Type B pancreatic cell (in vitro differentiated cells): Measurements from ENCODE around the gene GMDS. TPM values are rescaled to one million over a fixed set of nuclear protein-coding genes. Genes with fewer than 3 reads are reported as not detected.

Experiments
- DNase-seq: peaks from one replicate; pipeline ENCODE4 v3.0.0; 2021; ENCODE audit warnings: mixed read lengths; ENCODE audit not compliant: unreplicated experiment; ENCODE audit errors: extremely low spot score
- H3K27ac Mint-ChIP-seq: 2 replicates; pipeline ENCODE4 v1.8.0; 2021; ENCODE audit warnings: mild to moderate bottlenecking, mixed read lengths
- H3K27me3 Mint-ChIP-seq: 2 replicates; pipeline ENCODE4 v1.8.0; 2021; ENCODE audit warnings: mixed read lengths
- H3K36me3 Mint-ChIP-seq: 2 replicates; pipeline ENCODE4 v1.8.0; 2021; ENCODE audit warnings: mixed read lengths
- H3K4me1 Mint-ChIP-seq: one replicate; pipeline ENCODE4 v1.8.0; 2021; ENCODE audit warnings: mixed read lengths; ENCODE audit not compliant: unreplicated experiment
- H3K4me3 Mint-ChIP-seq: 2 replicates; pipeline ENCODE4 v1.8.0; 2021; ENCODE audit warnings: mild to moderate bottlenecking, mixed read lengths
- H3K9me3 Mint-ChIP-seq: 2 replicates; pipeline ENCODE4 v1.8.0; 2021; ENCODE audit warnings: mixed read lengths
- CTCF ChIP-seq: fragments of 200-600 bp; sonication (generic); conservative IDR thresholded peaks from 2 replicates; pipeline ENCODE4 v1.5.0; 2021; ENCODE audit warnings: antibody characterized with exemption, mild to moderate bottlenecking
- total RNA-seq: library from RNA; stranded (reverse); gene quantifications from 2 replicates; pipeline ENCODE4 v1.2.1, GENCODE V29; 2021; ENCODE audit warnings: low replicate concordance

GMDS gene
- total RNA-seq, 1 donor from 2014 or later, result 41.3 TPM

- no peak overlapping the region for H3K27ac Mint-ChIP-seq
Measured at GRCh38 chr6:1719922-1720321, 525.5 kb downstream of the GMDS start.

GRCh38 chr6:1716868-1717267 is 528.5 kb downstream of the GMDS start:
- no peak for DNase-seq
- no peak overlapping the region for H3K4me3 Mint-ChIP-seq
- no peaks in the 10 kb centered on the region for H3K27me3 Mint-ChIP-seq
- H3K27ac Mint-ChIP-seq, result no peak overlapping the region
- H3K4me1 Mint-ChIP-seq, result peaks cover 37% of the 10 kb centered on the region
- H3K9me3 Mint-ChIP-seq, result no peaks in the 10 kb centered on the region
- H3K36me3 Mint-ChIP-seq, result peaks cover 6% of the 10 kb centered on the region
- TF ChIP-seq CTCF, result no peak

More at GRCh38 chr6:1719922-1720321, 525.5 kb downstream of the GMDS start:
- H3K36me3 Mint-ChIP-seq, result peaks cover 7% of the 10 kb centered on the region
- DNase-seq, result no peak
- peaks cover 51% of the 10 kb centered on the region for H3K4me1 Mint-ChIP-seq
- TF ChIP-seq CTCF, result no peak
- no peaks in the 10 kb centered on the region for H3K27me3 Mint-ChIP-seq
- H3K4me3 Mint-ChIP-seq, result no peak overlapping the region
- H3K9me3 Mint-ChIP-seq, result no peaks in the 10 kb centered on the region

GRCh38 chr6:1716396-1716795 is 529.0 kb downstream of the GMDS start:
- Mint-ChIP-seq H3K4me1 (peaks cover 37% of the 10 kb centered on the region), H3K36me3 (peaks cover 9% of the 10 kb centered on the region), H3K27me3 (no peaks in the 10 kb centered on the region), H3K4me3 (no peak overlapping the region), H3K9me3 (no peaks in the 10 kb centered on the region), H3K27ac (no peak overlapping the region)
- TF ChIP-seq CTCF, result no peak
- DNase-seq, result no peak

- H3K4me1 Mint-ChIP-seq, result peaks cover 27% of the 10 kb centered on the region
- no peak overlapping the region for H3K27ac Mint-ChIP-seq
- no peak for DNase-seq
- no peak overlapping the region for H3K4me3 Mint-ChIP-seq
- H3K36me3 Mint-ChIP-seq, result peaks cover 9% of the 10 kb centered on the region
- no peaks in the 10 kb centered on the region for H3K27me3 Mint-ChIP-seq
- no peaks in the 10 kb centered on the region for H3K9me3 Mint-ChIP-seq
- TF ChIP-seq CTCF, result no peak
Measured at GRCh38 chr6:1715336-1715735, 530.1 kb downstream of the GMDS start.

- peaks cover 21% of the 10 kb centered on the region for H3K4me1 Mint-ChIP-seq
- H3K36me3 Mint-ChIP-seq, result peaks cover 9% of the 10 kb centered on the region
- no peaks in the 10 kb centered on the region for H3K9me3 Mint-ChIP-seq
- no peak for DNase-seq
- no peak overlapping the region for H3K4me3 Mint-ChIP-seq
- no peaks in the 10 kb centered on the region for H3K27me3 Mint-ChIP-seq
- H3K27ac Mint-ChIP-seq, result no peak overlapping the region
- no peak for TF ChIP-seq CTCF
Measured at GRCh38 chr6:1714654-1715053, 530.8 kb downstream of the GMDS start.

DNA sequence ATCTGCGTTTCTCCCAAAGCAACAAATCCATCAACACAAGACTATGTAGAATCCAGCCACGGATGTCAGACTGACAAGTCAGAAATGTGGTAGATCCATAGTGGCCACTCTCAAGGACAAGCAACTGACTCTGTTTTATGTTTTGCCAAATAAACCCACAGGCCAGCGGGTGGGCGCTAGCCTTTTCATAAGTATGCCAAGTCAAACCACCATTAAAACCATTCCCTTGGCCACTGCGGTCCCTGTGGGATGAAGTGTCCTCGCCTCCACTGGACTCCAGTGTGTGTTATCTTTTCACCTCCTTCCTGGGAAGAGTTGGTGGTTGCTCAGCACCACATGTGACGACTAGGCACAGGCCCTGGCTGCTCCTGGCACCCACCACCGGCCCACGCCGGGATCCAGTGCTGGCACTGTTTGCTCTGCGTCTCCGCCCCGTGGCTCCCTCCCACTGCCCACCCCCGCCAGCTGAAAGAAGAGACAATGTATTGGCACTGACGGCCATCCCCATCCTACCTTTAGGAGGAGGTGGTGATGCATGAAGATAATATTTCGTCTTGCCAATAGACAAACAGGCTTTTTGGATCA is 532.3 kb downstream of the GMDS start:
- Mint-ChIP-seq H3K27ac (no peak overlapping the region), H3K4me1 (peaks cover 18% of the 10 kb centered on the region), H3K9me3 (no peaks in the 10 kb centered on the region), H3K36me3 (peaks cover 9% of the 10 kb centered on the region), H3K27me3 (peaks cover under 1% of the 10 kb centered on the region), H3K4me3 (no peak overlapping the region)
- TF ChIP-seq CTCF, result no peak
- DNase-seq, result no peak
